Measurements from ENCODE around the gene THUMPD3. TPM values are rescaled to one million over a fixed set of nuclear protein-coding genes. Genes with fewer than 3 reads are reported as not detected.

The THUMPD3 gene
- total and polyA plus RNA-seq, 9 of the 15 experiments (the other 6 are each of a cell fraction or from before 2014, with no cell fraction given) = 58.3 to 132 (median 113) TPM

DNA sequence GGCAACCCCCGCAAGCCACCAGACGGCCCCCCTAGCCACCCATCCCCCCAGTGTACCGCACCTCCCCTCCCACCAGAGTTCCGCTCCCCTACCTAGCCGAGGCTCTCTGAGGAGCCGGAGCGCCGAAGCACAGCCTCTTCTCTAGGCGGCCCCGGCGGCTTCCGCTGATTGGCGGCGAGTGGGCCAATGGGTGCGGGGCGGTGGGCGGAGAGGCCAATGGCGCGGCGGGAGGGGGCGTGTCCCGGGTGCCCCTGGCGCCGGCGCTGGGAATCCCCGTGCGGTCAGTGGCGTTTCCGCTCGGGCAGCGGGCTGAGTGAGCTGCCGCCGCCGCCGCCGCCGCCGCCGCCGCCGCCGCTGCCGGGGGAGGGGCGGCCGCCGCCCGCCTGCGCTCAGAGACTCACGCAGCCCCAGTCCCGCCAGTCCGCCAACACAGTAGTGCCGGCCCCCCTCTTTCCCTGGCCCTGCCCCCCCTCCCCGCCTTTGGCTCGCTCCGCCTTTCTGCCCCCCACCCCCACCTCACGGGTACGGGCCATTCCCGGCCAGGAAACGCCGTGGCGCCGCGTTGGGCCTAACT lies 34.6 kb downstream of the THUMPD3 start, which contains the start of gene SETD5 (continued):
- peak; percentile 99 for TF ChIP-seq TAF1 (IDR thresholded peaks at IDR 0.05; ENCODE audit: control insufficient read depth, extremely low read depth, insufficient read depth, low read length, severe bottlenecking)
- TF ChIP-seq RNF2 (IDR thresholded peaks at IDR 0.05) = no peak
- no peak for TF ChIP-seq ZKSCAN3 (CRISPR knock-in tag; IDR thresholded peaks at IDR 0.05)
- 0 out of 2 replicates have a peak, but pooled peaks have one; percentile 6 for TF ChIP-seq RUNX1 (IDR thresholded peaks at IDR 0.05; ENCODE audit: low read depth)
- TF ChIP-seq NFIC (IDR thresholded peaks at IDR 0.05) = peak; percentile 66
- no peak for TF ChIP-seq FOXA3 (CRISPR knock-in tag; conservative IDR thresholded peaks at IDR 0.05 in 1 of 2, IDR thresholded peaks at IDR 0.05 in 1 of 2)
- peak; percentile 56; the same call in 1 of the 2 replicates for TF ChIP-seq SPI1 (IDR thresholded peaks at IDR 0.05; ENCODE audit: borderline replicate concordance, low read depth, low read length)
- peak in 2 of 3 experiments; percentile 16 to 52 for TF ChIP-seq YY1 (IDR thresholded peaks at IDR 0.05; ENCODE audit: borderline replicate concordance in 1 of 3, control insufficient read depth in 1 of 3, extremely low read depth in 1 of 3, insufficient read depth in 3 of 3, insufficient read length in 1 of 3, insufficient replicate concordance in 2 of 3, low read depth in 1 of 3, low read length in 2 of 3)
- TF ChIP-seq, protein P1, sequence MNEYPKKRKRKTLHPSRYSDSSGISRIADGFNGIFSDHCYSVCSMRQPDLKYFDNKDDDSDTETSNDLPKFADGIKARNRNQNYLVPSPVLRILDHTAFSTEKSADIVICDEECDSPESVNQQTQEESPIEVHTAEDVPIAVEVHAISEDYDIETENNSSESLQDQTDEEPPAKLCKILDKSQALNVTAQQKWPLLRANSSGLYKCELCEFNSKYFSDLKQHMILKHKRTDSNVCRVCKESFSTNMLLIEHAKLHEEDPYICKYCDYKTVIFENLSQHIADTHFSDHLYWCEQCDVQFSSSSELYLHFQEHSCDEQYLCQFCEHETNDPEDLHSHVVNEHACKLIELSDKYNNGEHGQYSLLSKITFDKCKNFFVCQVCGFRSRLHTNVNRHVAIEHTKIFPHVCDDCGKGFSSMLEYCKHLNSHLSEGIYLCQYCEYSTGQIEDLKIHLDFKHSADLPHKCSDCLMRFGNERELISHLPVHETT (CRISPR knock-in tag; conservative IDR thresholded peaks at IDR 0.05 in 1 of 2, IDR thresholded peaks at IDR 0.05 in 1 of 2) = peak in 1 of 2 experiments; percentile 98; a peak in 2 of 4 replicates
- TF ChIP-seq, protein P2, sequence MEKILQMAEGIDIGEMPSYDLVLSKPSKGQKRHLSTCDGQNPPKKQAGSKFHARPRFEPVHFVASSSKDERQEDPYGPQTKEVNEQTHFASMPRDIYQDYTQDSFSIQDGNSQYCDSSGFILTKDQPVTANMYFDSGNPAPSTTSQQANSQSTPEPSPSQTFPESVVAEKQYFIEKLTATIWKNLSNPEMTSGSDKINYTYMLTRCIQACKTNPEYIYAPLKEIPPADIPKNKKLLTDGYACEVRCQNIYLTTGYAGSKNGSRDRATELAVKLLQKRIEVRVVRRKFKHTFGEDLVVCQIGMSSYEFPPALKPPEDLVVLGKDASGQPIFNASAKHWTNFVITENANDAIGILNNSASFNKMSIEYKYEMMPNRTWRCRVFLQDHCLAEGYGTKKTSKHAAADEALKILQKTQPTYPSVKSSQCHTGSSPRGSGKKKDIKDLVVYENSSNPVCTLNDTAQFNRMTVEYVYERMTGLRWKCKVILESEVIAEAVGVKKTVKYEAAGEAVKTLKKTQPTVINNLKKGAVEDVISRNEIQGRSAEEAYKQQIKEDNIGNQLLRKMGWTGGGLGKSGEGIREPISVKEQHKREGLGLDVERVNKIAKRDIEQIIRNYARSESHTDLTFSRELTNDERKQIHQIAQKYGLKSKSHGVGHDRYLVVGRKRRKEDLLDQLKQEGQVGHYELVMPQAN (IDR thresholded peaks at IDR 0.05; ENCODE audit: borderline replicate concordance) = peak; percentile 66; the same call in 1 of the 2 replicates
- TF ChIP-seq, protein P3, sequence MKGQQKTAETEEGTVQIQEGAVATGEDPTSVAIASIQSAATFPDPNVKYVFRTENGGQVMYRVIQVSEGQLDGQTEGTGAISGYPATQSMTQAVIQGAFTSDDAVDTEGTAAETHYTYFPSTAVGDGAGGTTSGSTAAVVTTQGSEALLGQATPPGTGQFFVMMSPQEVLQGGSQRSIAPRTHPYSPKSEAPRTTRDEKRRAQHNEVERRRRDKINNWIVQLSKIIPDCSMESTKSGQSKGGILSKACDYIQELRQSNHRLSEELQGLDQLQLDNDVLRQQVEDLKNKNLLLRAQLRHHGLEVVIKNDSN (CRISPR knock-in tag; IDR thresholded peaks at IDR 0.05) = no peak
- TF ChIP-seq ZNF24 (IDR thresholded peaks at IDR 0.05) = no peak
- TF ChIP-seq CBX1 (IDR thresholded peaks at IDR 0.05; ENCODE audit: low read depth) = peak; percentile 67; the same call in 1 of the 2 replicates
- TF ChIP-seq, protein P4, sequence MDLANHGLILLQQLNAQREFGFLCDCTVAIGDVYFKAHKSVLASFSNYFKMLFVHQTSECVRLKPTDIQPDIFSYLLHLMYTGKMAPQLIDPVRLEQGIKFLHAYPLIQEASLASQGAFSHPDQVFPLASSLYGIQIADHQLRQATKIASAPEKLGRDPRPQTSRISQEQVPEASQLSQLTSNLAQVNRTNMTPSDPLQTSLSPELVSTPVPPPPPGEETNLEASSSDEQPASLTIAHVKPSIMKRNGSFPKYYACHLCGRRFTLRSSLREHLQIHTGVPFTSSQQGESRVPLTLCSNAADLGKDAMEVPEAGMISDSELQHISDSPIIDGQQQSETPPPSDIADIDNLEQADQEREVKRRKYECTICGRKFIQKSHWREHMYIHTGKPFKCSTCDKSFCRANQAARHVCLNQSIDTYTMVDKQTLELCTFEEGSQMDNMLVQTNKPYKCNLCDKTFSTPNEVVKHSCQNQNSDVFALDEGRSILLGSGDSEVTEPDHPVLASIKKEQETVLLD (IDR thresholded peaks at IDR 0.05) = 0 out of 2 replicates have a peak, but pooled peaks have one; percentile 51
- TF ChIP-seq TAF9B (IDR thresholded peaks at IDR 0.05; ENCODE audit: partially characterized antibody) = peak; percentile 92
- TF ChIP-seq IFI16 (CRISPR knock-in tag; IDR thresholded peaks at IDR 0.05) = no peak
- TF ChIP-seq ZFP36 (IDR thresholded peaks at IDR 0.05; ENCODE audit: low read depth, low read length, partially characterized antibody) = peak; percentile 49
- TF ChIP-seq ZNF668 (CRISPR knock-in tag; IDR thresholded peaks at IDR 0.05) = no peak
- TF ChIP-seq SRSF1 (IDR thresholded peaks at IDR 0.05; ENCODE audit: low read depth, low read length) = no peak
- no peak for TF ChIP-seq KLF10 (CRISPR knock-in tag; IDR thresholded peaks at IDR 0.05)
- peak in 1 of 2 experiments; percentile 35; a peak in 2 of 4 replicates for TF ChIP-seq RCOR1 (IDR thresholded peaks at IDR 0.05; ENCODE audit: borderline replicate concordance in 1 of 2, low read depth in 2 of 2, low read length in 2 of 2)
- no peak for TF ChIP-seq ZNF184 (CRISPR knock-in tag; IDR thresholded peaks at IDR 0.05)
